Fibroblast of lung (primary cell): ENCODE results near the gene CC2D2B. TPM values are rescaled to one million over a fixed set of nuclear protein-coding genes. Genes with fewer than 3 reads are reported as not detected.
"Not testable (repeated sequence)": the region's sequence is repeated elsewhere in the genome, so short reads cannot be mapped to it uniquely, and the experiment has no call there.

Experiments used
- DNase-seq, 2 donors: peaks; one replicate each; pipeline versions ENCODE4 v3.0.0 to v3.0.0-alpha.2; 2010; ENCODE audit warnings: low read depth in 2 of 2
- H2AFZ ChIP-seq: 2 replicates; pipeline ENCODE4 v1.5.1; 2012; ENCODE audit warnings: low read length, control low read depth, inconsistent platforms
- H3K27ac ChIP-seq: 2 replicates; pipeline ENCODE4 v1.5.1; 2011; ENCODE audit warnings: low read length, control low read depth; ENCODE audit not compliant: insufficient read depth
- H3K27me3 ChIP-seq: 2 replicates; pipeline ENCODE4 v1.5.1; 2011; ENCODE audit warnings: mild to moderate bottlenecking, low read length; ENCODE audit not compliant: control insufficient read depth, insufficient read depth
- H3K36me3 ChIP-seq: 2 replicates; pipeline ENCODE4 v1.5.1; 2011; ENCODE audit warnings: low read length; ENCODE audit not compliant: control insufficient read depth, insufficient read depth
- H3K4me1 ChIP-seq: 2 replicates; pipeline ENCODE4 v1.5.1; 2011; ENCODE audit warnings: low read length; ENCODE audit not compliant: control insufficient read depth, insufficient read depth; ENCODE audit errors: extremely low read depth
- H3K4me2 ChIP-seq: 2 replicates; pipeline ENCODE4 v1.5.1; 2011; ENCODE audit warnings: low read length, control low read depth; ENCODE audit not compliant: insufficient read depth; ENCODE audit errors: extremely low read depth
- H3K4me3 ChIP-seq, 4 experiments: fragments of 200-600 bp in 1 of 4; sonication (generic) in 1 of 4; replicated peaks in 1 of 4; 2 replicates each; pipeline ENCODE4 v1.5.1; 2011 to 2016; ENCODE audit warnings: low read length in 4 of 4, low read depth in 3 of 4, mild to moderate bottlenecking in 3 of 4, control low read depth in 2 of 4, inconsistent platforms in 1 of 4, mixed read lengths in 1 of 4; ENCODE audit not compliant: insufficient read depth in 1 of 4; ENCODE audit errors: control extremely low read depth in 1 of 4
- H3K79me2 ChIP-seq: 2 replicates; pipeline ENCODE4 v1.5.1; 2012; ENCODE audit warnings: mild to moderate bottlenecking, low read length, inconsistent platforms; ENCODE audit not compliant: control insufficient read depth, insufficient read depth
- H3K9ac ChIP-seq: 2 replicates; pipeline ENCODE4 v1.5.1; 2011; ENCODE audit warnings: mild to moderate bottlenecking, low read length, control low read depth; ENCODE audit not compliant: insufficient read depth
- H3K9me3 ChIP-seq: 2 replicates; pipeline ENCODE4 v1.5.1; 2012; ENCODE audit warnings: low read depth, low read length; ENCODE audit not compliant: control insufficient read depth, insufficient read depth
- H4K20me1 ChIP-seq: 2 replicates; pipeline ENCODE4 v1.5.1; 2011; ENCODE audit warnings: low read length; ENCODE audit not compliant: control insufficient read depth, insufficient read depth; ENCODE audit errors: extremely low read depth
- EZH2 ChIP-seq: IDR thresholded peaks from 2 replicates; pipeline ENCODE4 v1.5.1; 2012; ENCODE audit warnings: low read length, control low read depth, mild to moderate bottlenecking; ENCODE audit errors: missing control alignments
- polyA plus RNA-seq, 2 donors: library from polyadenylated mRNA; depleted of rRNA in 1 of 2; stranded (reverse) in 1 of 2; unstranded in 1 of 2; fragments of >200 nt; gene quantifications; 2 replicates each; pipeline ENCODE4 v1.2.1, GENCODE V29; 2011 to 2012; ENCODE audit warnings: missing spikeins in 1 of 2
- total RNA-seq: library from RNA; depleted of rRNA; stranded (reverse); fragments of >200 nt; gene quantifications from 2 replicates; pipeline ENCODE4 v1.2.1, GENCODE V29; 2014
- TF ChIP-seq, protein P1 (sequence below), 2 donors: IDR thresholded peaks in 1 of 2; conservative IDR thresholded peaks in 1 of 2; 1 replicate in 1 of 2; 2 replicates in 1 of 2; pipeline ENCODE4 v1.5.1; 2011 to 2012; ENCODE audit warnings: low read length in 2 of 2, control low read depth in 1 of 2, inconsistent platforms in 1 of 2, low read depth in 1 of 2, mild to moderate bottlenecking in 1 of 2

CC2D2B gene
- total and polyA plus RNA-seq, 2 donors (not counting 1 experiment from before 2014, with no cell fraction given): 0.33 TPM; not detected in 1

- H3K27ac ChIP-seq: no peak overlapping the region
- no peak overlapping the region for H3K9ac ChIP-seq
- no peaks in the 10 kb centered on the region for H3K9me3 ChIP-seq
- H2AFZ ChIP-seq: no peak overlapping the region
- H3K4me1 ChIP-seq: no peaks in the 10 kb centered on the region
- no peak for TF ChIP-seq EZH2
- TF ChIP-seq, protein P1, sequence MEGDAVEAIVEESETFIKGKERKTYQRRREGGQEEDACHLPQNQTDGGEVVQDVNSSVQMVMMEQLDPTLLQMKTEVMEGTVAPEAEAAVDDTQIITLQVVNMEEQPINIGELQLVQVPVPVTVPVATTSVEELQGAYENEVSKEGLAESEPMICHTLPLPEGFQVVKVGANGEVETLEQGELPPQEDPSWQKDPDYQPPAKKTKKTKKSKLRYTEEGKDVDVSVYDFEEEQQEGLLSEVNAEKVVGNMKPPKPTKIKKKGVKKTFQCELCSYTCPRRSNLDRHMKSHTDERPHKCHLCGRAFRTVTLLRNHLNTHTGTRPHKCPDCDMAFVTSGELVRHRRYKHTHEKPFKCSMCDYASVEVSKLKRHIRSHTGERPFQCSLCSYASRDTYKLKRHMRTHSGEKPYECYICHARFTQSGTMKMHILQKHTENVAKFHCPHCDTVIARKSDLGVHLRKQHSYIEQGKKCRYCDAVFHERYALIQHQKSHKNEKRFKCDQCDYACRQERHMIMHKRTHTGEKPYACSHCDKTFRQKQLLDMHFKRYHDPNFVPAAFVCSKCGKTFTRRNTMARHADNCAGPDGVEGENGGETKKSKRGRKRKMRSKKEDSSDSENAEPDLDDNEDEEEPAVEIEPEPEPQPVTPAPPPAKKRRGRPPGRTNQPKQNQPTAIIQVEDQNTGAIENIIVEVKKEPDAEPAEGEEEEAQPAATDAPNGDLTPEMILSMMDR (conservative IDR thresholded peaks at IDR 0.05 in 1 of 2, IDR thresholded peaks at IDR 0.05 in 1 of 2; ENCODE audit: low read depth in 1 of 2, low read length in 2 of 2): no peak
- H3K36me3 ChIP-seq: no peaks in the 10 kb centered on the region
- no peak overlapping the region for H3K4me3 ChIP-seq
- H3K27me3 ChIP-seq: no peaks in the 10 kb centered on the region
- peaks cover 34% of the 10 kb centered on the region for H3K79me2 ChIP-seq
- H4K20me1 ChIP-seq: no peaks in the 10 kb centered on the region
- DNase-seq: no peak
- H3K4me2 ChIP-seq: no peak overlapping the region
Observed at GRCh38 chr10:96047004-96047649, 139.4 kb downstream of the CC2D2B start.

DNA sequence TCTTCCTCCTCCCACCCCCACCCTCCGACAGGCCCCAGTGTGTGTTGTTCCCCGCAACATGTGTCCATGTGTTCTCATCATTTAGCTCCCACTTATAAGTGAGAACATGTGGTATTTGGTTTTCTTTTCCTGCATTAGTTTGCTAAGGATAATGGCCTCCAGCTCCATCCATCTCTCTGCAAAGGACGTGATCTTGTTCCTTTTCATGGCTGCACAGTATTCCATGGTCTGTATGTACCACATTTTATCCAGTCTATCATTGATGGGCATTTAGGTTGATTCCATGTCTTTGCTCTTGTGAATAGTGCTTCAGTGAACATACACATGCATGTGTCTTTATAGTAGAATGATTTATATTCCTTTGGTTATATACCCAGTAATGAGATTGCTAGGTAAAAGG is 140.2 kb downstream of the CC2D2B start:
- not testable (repeated sequence) for H3K9me3 ChIP-seq, H3K4me2 ChIP-seq, H2AFZ ChIP-seq, H3K27me3 ChIP-seq, H3K4me1 ChIP-seq, DNase-seq, H3K36me3 ChIP-seq, H3K4me3 ChIP-seq, H3K9ac ChIP-seq, H4K20me1 ChIP-seq, H3K27ac ChIP-seq
- H3K79me2 ChIP-seq: peaks cover 34% of the 10 kb centered on the region

- Histone ChIP-seq H4K20me1 (no peaks in the 10 kb centered on the region), H3K4me1 (no peaks in the 10 kb centered on the region), H3K27ac (no peak overlapping the region), H3K9ac (no peak overlapping the region), H3K4me2 (no peak overlapping the region), H3K36me3 (no peaks in the 10 kb centered on the region), H3K27me3 (no peaks in the 10 kb centered on the region), H2AFZ (no peak overlapping the region), H3K79me2 (peaks cover 30% of the 10 kb centered on the region), H3K9me3 (no peaks in the 10 kb centered on the region), H3K4me3 (no peak overlapping the region)
- DNase-seq: no peak
- no peak for TF ChIP-seq EZH2
- TF ChIP-seq, protein P1 (conservative IDR thresholded peaks at IDR 0.05 in 1 of 2, IDR thresholded peaks at IDR 0.05 in 1 of 2; ENCODE audit: low read depth in 1 of 2, low read length in 2 of 2): no peak
Observed at GRCh38 chr10:96049340-96049739, 141.6 kb downstream of the CC2D2B start.
